Liver (tissue), 3 donors: ENCODE measurements around the gene RILP.

Experiments
- EGR1 ChIP-seq, 2 donors: IDR thresholded peaks; 2 replicates each; pipeline ENCODE4 v1.6.1; 2016 to 2018; ENCODE audit warnings: antibody characterized with exemption in 2 of 2, low read depth in 2 of 2
- GABPA ChIP-seq, 2 donors: IDR thresholded peaks in 1 of 2; conservative IDR thresholded peaks in 1 of 2; 2 replicates each; pipeline ENCODE4 v1.6.1; 2016; ENCODE audit warnings: antibody characterized with exemption in 2 of 2, mild to moderate bottlenecking in 1 of 2, moderate library complexity in 1 of 2
- JUND ChIP-seq, 2 donors: IDR thresholded peaks; 2 replicates each; pipeline ENCODE4 v1.6.1; 2016; ENCODE audit warnings: antibody characterized with exemption in 2 of 2
- NR2F2 ChIP-seq: IDR thresholded peaks from 2 replicates; pipeline ENCODE4 v1.6.1; 2016; ENCODE audit warnings: antibody characterized with exemption
- RAD21 ChIP-seq, 2 donors: IDR thresholded peaks; 2 replicates each; pipeline ENCODE4 v1.6.1; 2016; ENCODE audit warnings: antibody characterized with exemption in 2 of 2, mild to moderate bottlenecking in 2 of 2
- SP1 ChIP-seq: IDR thresholded peaks from 2 replicates; pipeline ENCODE4 v1.6.1; 2018; ENCODE audit warnings: antibody characterized with exemption, mild to moderate bottlenecking
- TAF1 ChIP-seq: conservative IDR thresholded peaks from 2 replicates; pipeline ENCODE4 v1.6.1; 2016; ENCODE audit warnings: antibody characterized with exemption, mild to moderate bottlenecking
- YY1 ChIP-seq: IDR thresholded peaks from 2 replicates; pipeline ENCODE4 v1.6.1; 2016; ENCODE audit warnings: antibody characterized with exemption, mild to moderate bottlenecking
- TF ChIP-seq, protein P1 (sequence below): fragments of 150-350 bp; IDR thresholded peaks from 2 replicates; pipeline ENCODE4 v1.5.1; 2017; ENCODE audit warnings: improper control_type of control experiment, low read depth, low read length; ENCODE audit not compliant: missing input control
- TF ChIP-seq, protein P2 (sequence below): IDR thresholded peaks from 2 replicates; pipeline ENCODE4 v1.6.1; 2016; ENCODE audit warnings: antibody characterized with exemption
- TF ChIP-seq, protein P3 (sequence below): IDR thresholded peaks from 2 replicates; pipeline ENCODE4 v1.6.1; 2016; ENCODE audit warnings: antibody characterized with exemption, mild to moderate bottlenecking
- TF ChIP-seq, protein P4 (sequence below): IDR thresholded peaks from 2 replicates; pipeline ENCODE4 v1.6.1; 2016; ENCODE audit warnings: antibody characterized with exemption
- TF ChIP-seq, protein P5 (sequence below): IDR thresholded peaks from 2 replicates; pipeline ENCODE4 v1.6.1; 2016; ENCODE audit warnings: antibody characterized with exemption
- donor health status: healthy.
- donor health status: healthy.

DNA sequence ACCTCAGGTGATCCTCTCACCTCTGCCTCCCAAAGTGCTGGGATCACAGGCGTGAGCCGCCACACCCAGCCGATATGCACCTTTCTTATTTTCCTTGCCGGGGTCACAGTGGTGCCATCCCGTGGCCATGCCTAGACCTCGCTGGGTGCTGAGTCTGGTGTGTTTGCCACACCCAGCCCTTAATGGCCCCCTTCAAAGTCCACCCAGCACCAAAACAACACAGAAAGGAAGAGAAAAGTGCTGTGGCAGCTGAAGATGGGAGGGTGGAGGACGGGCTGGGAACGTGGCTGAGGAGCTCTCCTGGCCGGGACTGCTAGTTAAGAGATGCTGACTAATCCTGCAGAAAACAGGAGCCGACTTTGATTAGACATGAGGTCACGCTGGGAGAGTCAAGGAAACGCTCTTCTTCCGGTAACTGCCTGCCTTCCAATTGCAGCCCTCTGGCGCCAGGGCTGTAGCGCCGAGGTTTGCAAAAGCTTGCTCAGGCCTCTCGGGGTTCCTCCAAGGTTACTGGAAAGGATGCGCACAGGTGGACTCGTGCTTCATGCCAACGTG lies 32.0 kb downstream of the RILP start:
- TF ChIP-seq SP1 (no peak), YY1 (no peak), TAF1 (no peak), GABPA (IDR thresholded peaks at IDR 0.05 in 1 of 2, conservative IDR thresholded peaks at IDR 0.05 in 1 of 2) (no peak), EGR1 (IDR thresholded peaks at IDR 0.05; ENCODE audit: low read depth in 2 of 2) (no peak), RAD21 (IDR thresholded peaks at IDR 0.05) (no peak), NR2F2 (no peak), JUND (IDR thresholded peaks at IDR 0.05) (no peak)
- TF ChIP-seq, protein P1, sequence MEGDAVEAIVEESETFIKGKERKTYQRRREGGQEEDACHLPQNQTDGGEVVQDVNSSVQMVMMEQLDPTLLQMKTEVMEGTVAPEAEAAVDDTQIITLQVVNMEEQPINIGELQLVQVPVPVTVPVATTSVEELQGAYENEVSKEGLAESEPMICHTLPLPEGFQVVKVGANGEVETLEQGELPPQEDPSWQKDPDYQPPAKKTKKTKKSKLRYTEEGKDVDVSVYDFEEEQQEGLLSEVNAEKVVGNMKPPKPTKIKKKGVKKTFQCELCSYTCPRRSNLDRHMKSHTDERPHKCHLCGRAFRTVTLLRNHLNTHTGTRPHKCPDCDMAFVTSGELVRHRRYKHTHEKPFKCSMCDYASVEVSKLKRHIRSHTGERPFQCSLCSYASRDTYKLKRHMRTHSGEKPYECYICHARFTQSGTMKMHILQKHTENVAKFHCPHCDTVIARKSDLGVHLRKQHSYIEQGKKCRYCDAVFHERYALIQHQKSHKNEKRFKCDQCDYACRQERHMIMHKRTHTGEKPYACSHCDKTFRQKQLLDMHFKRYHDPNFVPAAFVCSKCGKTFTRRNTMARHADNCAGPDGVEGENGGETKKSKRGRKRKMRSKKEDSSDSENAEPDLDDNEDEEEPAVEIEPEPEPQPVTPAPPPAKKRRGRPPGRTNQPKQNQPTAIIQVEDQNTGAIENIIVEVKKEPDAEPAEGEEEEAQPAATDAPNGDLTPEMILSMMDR = no peak
- TF ChIP-seq, protein P2, sequence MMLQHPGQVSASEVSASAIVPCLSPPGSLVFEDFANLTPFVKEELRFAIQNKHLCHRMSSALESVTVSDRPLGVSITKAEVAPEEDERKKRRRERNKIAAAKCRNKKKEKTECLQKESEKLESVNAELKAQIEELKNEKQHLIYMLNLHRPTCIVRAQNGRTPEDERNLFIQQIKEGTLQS = no peak
- TF ChIP-seq, protein P3, sequence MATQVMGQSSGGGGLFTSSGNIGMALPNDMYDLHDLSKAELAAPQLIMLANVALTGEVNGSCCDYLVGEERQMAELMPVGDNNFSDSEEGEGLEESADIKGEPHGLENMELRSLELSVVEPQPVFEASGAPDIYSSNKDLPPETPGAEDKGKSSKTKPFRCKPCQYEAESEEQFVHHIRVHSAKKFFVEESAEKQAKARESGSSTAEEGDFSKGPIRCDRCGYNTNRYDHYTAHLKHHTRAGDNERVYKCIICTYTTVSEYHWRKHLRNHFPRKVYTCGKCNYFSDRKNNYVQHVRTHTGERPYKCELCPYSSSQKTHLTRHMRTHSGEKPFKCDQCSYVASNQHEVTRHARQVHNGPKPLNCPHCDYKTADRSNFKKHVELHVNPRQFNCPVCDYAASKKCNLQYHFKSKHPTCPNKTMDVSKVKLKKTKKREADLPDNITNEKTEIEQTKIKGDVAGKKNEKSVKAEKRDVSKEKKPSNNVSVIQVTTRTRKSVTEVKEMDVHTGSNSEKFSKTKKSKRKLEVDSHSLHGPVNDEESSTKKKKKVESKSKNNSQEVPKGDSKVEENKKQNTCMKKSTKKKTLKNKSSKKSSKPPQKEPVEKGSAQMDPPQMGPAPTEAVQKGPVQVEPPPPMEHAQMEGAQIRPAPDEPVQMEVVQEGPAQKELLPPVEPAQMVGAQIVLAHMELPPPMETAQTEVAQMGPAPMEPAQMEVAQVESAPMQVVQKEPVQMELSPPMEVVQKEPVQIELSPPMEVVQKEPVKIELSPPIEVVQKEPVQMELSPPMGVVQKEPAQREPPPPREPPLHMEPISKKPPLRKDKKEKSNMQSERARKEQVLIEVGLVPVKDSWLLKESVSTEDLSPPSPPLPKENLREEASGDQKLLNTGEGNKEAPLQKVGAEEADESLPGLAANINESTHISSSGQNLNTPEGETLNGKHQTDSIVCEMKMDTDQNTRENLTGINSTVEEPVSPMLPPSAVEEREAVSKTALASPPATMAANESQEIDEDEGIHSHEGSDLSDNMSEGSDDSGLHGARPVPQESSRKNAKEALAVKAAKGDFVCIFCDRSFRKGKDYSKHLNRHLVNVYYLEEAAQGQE = no peak
- TF ChIP-seq, protein P4, sequence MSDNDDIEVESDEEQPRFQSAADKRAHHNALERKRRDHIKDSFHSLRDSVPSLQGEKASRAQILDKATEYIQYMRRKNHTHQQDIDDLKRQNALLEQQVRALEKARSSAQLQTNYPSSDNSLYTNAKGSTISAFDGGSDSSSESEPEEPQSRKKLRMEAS = no peak
- TF ChIP-seq, protein P5, sequence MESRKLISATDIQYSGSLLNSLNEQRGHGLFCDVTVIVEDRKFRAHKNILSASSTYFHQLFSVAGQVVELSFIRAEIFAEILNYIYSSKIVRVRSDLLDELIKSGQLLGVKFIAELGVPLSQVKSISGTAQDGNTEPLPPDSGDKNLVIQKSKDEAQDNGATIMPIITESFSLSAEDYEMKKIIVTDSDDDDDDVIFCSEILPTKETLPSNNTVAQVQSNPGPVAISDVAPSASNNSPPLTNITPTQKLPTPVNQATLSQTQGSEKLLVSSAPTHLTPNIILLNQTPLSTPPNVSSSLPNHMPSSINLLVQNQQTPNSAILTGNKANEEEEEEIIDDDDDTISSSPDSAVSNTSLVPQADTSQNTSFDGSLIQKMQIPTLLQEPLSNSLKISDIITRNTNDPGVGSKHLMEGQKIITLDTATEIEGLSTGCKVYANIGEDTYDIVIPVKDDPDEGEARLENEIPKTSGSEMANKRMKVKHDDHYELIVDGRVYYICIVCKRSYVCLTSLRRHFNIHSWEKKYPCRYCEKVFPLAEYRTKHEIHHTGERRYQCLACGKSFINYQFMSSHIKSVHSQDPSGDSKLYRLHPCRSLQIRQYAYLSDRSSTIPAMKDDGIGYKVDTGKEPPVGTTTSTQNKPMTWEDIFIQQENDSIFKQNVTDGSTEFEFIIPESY = no peak
